GM12878 (cell line): ENCODE measurements around the gene ZNF624. TPM values are rescaled to one million over a fixed set of nuclear protein-coding genes. Genes with fewer than 3 reads are reported as not detected.

Source experiments
- ATAC-seq: fragments of 200-7000 bp; cut with Tn5 transposase; 3 replicates; pipeline ENCODE4 v1.9.1; 2020; ENCODE audit warnings: mild to moderate bottlenecking, moderate library complexity
- BruUV-seq: library from RNA; stranded (reverse); fragments of 400-500 nt; replicated peaks from 2 replicates; lab custom pipeline; 2021; lab: Mats Ljungman, UMichigan
- CTCF ChIA-PET: fragments of 300-600 bp; sonication (Branson Sonifier 250); formaldehyde crosslinking; extraction: SDS; loops from one replicate; lab custom pipeline; 2021; ENCODE audit warnings: inconsistent platforms; lab: Yijun Ruan, JAX
- POLR2A ChIA-PET: fragments of 350-600 bp; formaldehyde crosslinking; extraction: SDS; loops from one replicate; lab custom pipeline; 2021; ENCODE audit warnings: inconsistent platforms; lab: Charles Lee
- RAD21 ChIA-PET: fragments of 300-600 bp; sonication (Branson Sonifier 250); formaldehyde crosslinking; loops from one replicate; lab custom pipeline; 2023; ENCODE audit warnings: antibody characterized with exemption; ENCODE audit not compliant: unreplicated experiment; lab: Charles Lee
- SMC1A ChIA-PET: fragments of 300-600 bp; sonication (Branson Sonifier 250); formaldehyde crosslinking; loops from one replicate; lab custom pipeline; 2023; ENCODE audit not compliant: unreplicated experiment, uncharacterized antibody; lab: Charles Lee
- DNase-seq: peaks from one replicate; pipeline ENCODE4 v3.0.0-alpha.2; 2011; ENCODE audit warnings: low read depth, low spot score
- FAIRE-seq: peaks from 3 replicates; lab custom pipeline; 2011; peaks lifted over from hg19 to GRCh38; lab: Jason Lieb, UNC
- H2AFZ ChIP-seq: 2 replicates; pipeline ENCODE4 v1.6.0; 2011; ENCODE audit warnings: low read depth, low read length, control low read depth; ENCODE audit not compliant: control insufficient read depth
- H3K27ac ChIP-seq: 2 replicates; pipeline ENCODE4 v1.5.1; 2011; ENCODE audit warnings: control low read depth; ENCODE audit not compliant: control insufficient read depth, insufficient read depth
- H3K27me3 ChIP-seq, 2 experiments: replicated peaks in 1 of 2; 2 replicates each; pipeline versions ENCODE4 v1.6.0 to v1.6.1; 2011; ENCODE audit warnings: low read length in 1 of 2; ENCODE audit not compliant: control insufficient read depth in 2 of 2, insufficient read depth in 2 of 2
- H3K36me3 ChIP-seq, 2 experiments: 2 replicates each; pipeline ENCODE4 v1.5.1; 2011; ENCODE audit warnings: low read length in 1 of 2; ENCODE audit not compliant: control insufficient read depth in 2 of 2, insufficient read depth in 2 of 2
- H3K4me1 ChIP-seq: 2 replicates; pipeline ENCODE4 v1.6.1; 2011; ENCODE audit warnings: mild to moderate bottlenecking, low read length, moderate library complexity, mixed read lengths; ENCODE audit not compliant: control insufficient read depth, insufficient read depth
- H3K4me2 ChIP-seq: 2 replicates; pipeline ENCODE4 v1.6.0; 2011; ENCODE audit warnings: control low read depth; ENCODE audit not compliant: control insufficient read depth, insufficient read depth
- H3K4me3 ChIP-seq: fragments of 200-600 bp; sonication (generic); 2 replicates; pipeline ENCODE4 v1.5.1; 2016
- H3K79me2 ChIP-seq: 2 replicates; pipeline ENCODE4 v1.6.0; 2011; ENCODE audit warnings: low read length; ENCODE audit not compliant: control insufficient read depth, insufficient read depth
- H3K9ac ChIP-seq: 2 replicates; pipeline ENCODE4 v1.8.0; 2011; ENCODE audit warnings: low read length, control low read depth, mixed read lengths; ENCODE audit not compliant: control insufficient read depth, insufficient read depth
- H3K9me3 ChIP-seq: replicated peaks from 3 replicates; pipeline ENCODE4 v1.5.1; 2011; ENCODE audit warnings: mild to moderate bottlenecking, low read length; ENCODE audit not compliant: control insufficient read depth, insufficient read depth
- H4K20me1 ChIP-seq: 2 replicates; pipeline ENCODE4 v1.6.0; 2011; ENCODE audit not compliant: control insufficient read depth, insufficient read depth
- ETV6 ChIP-seq, 2 experiments: fragments of 450-650 bp in 1 of 2; IDR thresholded peaks in 1 of 2; conservative IDR thresholded peaks in 1 of 2; 2 replicates each; pipeline ENCODE4 v1.6.1; 2014; ENCODE audit warnings: antibody characterized with exemption in 1 of 2, borderline replicate concordance in 1 of 2, low read depth in 1 of 2, mild to moderate bottlenecking in 1 of 2, moderate library complexity in 1 of 2
- HDAC6 ChIP-seq: fragments of 200-600 bp; sonication (generic); IDR thresholded peaks from one replicate; pipeline ENCODE4 v1.8.0; 2017; ENCODE audit warnings: antibody characterized with exemption; ENCODE audit not compliant: unreplicated experiment
- IKZF1 ChIP-seq: fragments of 450-650 bp; conservative IDR thresholded peaks from 2 replicates; pipeline ENCODE4 v1.6.1; 2017; ENCODE audit warnings: antibody characterized with exemption, mild to moderate bottlenecking
- MEF2A ChIP-seq: IDR thresholded peaks from 2 replicates; pipeline ENCODE4 v1.6.1; 2011; ENCODE audit warnings: low read depth, mild to moderate bottlenecking, low read length, moderate library complexity; ENCODE audit not compliant: insufficient read depth
- NFYB ChIP-seq: IDR thresholded peaks from 2 replicates; pipeline ENCODE4 v1.6.1; 2011; ENCODE audit warnings: low read depth, mild to moderate bottlenecking, low read length, improper control_type of control experiment, moderate library complexity; ENCODE audit not compliant: insufficient read depth
- NR2C2 ChIP-seq: IDR thresholded peaks from 2 replicates; pipeline ENCODE4 v1.6.1; 2011; ENCODE audit warnings: borderline replicate concordance, low read depth; ENCODE audit not compliant: control insufficient read depth, insufficient read length
- POLR2AphosphoS5 ChIP-seq: IDR thresholded peaks from 2 replicates; pipeline ENCODE4 v1.6.1; 2011; ENCODE audit warnings: mild to moderate bottlenecking, low read length, inconsistent platforms
- SIX5 ChIP-seq: IDR thresholded peaks from 2 replicates; pipeline ENCODE4 v1.6.1; 2011; ENCODE audit warnings: mild to moderate bottlenecking, low read depth, low read length, moderate library complexity; ENCODE audit not compliant: severe bottlenecking
- SP1 ChIP-seq: IDR thresholded peaks from one replicate; pipeline ENCODE4 v1.6.1; 2011; ENCODE audit warnings: low read depth, low read length
- TAF1 ChIP-seq: IDR thresholded peaks from 2 replicates; pipeline ENCODE4 v1.6.1; 2011; ENCODE audit warnings: mild to moderate bottlenecking, low read depth, low read length, borderline replicate concordance
- TARDBP ChIP-seq: IDR thresholded peaks from 2 replicates; pipeline ENCODE4 v1.6.1; 2016; ENCODE audit warnings: borderline replicate concordance
- TCF3 ChIP-seq: IDR thresholded peaks from 2 replicates; pipeline ENCODE4 v1.6.1; 2012; ENCODE audit warnings: low read depth, mild to moderate bottlenecking, low read length, borderline replicate concordance; ENCODE audit not compliant: insufficient read depth
- WGBS: methylation state at CpG from one replicate; pipeline ENCODE4 v1.1.6; 2016; ENCODE audit warnings: low lambda C conversion rate; ENCODE audit not compliant: insufficient replicate concordance, insufficient coverage; ENCODE audit errors: missing lambda C conversion rate; 5-methylcytosine and 5-hydroxymethylcytosine counted together
- in situ Hi-C: fragments of 300-500 bp; cut with MboI; formaldehyde crosslinking; loops from 9 replicates; pipeline ENCODE4 v1.14.3; 2018; ENCODE audit warnings: mixed read lengths
- intact Hi-C: fragments of 100-400 bp; cut with micrococcal nuclease; formaldehyde crosslinking; loops from one replicate; pipeline ENCODE4 v1.14.2; 2022; ENCODE audit not compliant: unreplicated experiment
- polyA plus RNA-seq, 11 experiments: library from polyadenylated mRNA; depleted of rRNA in 4 of 11; unstranded in 6 of 11; stranded (reverse) in 5 of 11; fragments of >200 nt; fragmentation: Nextera tagmentation in 4 of 11; fragmentation: Illumina TruSeq in 1 of 11; extraction: Ambion mirVana in 4 of 11; extraction: Trizol in 1 of 11; gene quantifications; 1 replicate in 1 of 11; 2 replicates in 10 of 11; pipeline versions ENCODE4 v1.2.1 to v1.2.3, GENCODE V29; 2011 to 2016; ENCODE audit warnings: inconsistent platforms in 2 of 11, missing spikeins in 2 of 11, low read depth in 1 of 11
- total RNA-seq, 4 experiments: library from RNA; depleted of rRNA in 3 of 4; stranded (reverse); fragments of >200 nt in 3 of 4; fragmentation: Illumina TruSeq in 1 of 4; extraction: Trizol in 1 of 4; gene quantifications; 2 replicates each; pipeline versions ENCODE4 v1.2.1 to v1.2.3, GENCODE V29; 2013 to 2021
- TF ChIP-seq, protein P1 (sequence below), 3 experiments: IDR thresholded peaks in 2 of 3; conservative IDR thresholded peaks in 1 of 3; 2 replicates each; pipeline ENCODE4 v1.5.1; 2011; ENCODE audit warnings: low read depth in 3 of 3, low read length in 3 of 3, mild to moderate bottlenecking in 3 of 3, control low read depth in 2 of 3, moderate library complexity in 2 of 3, inconsistent platforms in 1 of 3, mixed read lengths in 1 of 3; ENCODE audit not compliant: control insufficient read depth in 2 of 3, insufficient read depth in 1 of 3; ENCODE audit errors: extremely low read depth in 1 of 3
- TF ChIP-seq, protein P2 (sequence below): fragments of 450-650 bp; IDR thresholded peaks from 2 replicates; pipeline ENCODE4 v1.6.1; 2016; ENCODE audit warnings: mild to moderate bottlenecking

The ZNF624 gene
- total and polyA plus RNA-seq, 10 of the 15 experiments (the other 5 are each of a cell fraction or from before 2014, with no cell fraction given): 0.50 to 3.5 (median 2.1) TPM

DNA sequence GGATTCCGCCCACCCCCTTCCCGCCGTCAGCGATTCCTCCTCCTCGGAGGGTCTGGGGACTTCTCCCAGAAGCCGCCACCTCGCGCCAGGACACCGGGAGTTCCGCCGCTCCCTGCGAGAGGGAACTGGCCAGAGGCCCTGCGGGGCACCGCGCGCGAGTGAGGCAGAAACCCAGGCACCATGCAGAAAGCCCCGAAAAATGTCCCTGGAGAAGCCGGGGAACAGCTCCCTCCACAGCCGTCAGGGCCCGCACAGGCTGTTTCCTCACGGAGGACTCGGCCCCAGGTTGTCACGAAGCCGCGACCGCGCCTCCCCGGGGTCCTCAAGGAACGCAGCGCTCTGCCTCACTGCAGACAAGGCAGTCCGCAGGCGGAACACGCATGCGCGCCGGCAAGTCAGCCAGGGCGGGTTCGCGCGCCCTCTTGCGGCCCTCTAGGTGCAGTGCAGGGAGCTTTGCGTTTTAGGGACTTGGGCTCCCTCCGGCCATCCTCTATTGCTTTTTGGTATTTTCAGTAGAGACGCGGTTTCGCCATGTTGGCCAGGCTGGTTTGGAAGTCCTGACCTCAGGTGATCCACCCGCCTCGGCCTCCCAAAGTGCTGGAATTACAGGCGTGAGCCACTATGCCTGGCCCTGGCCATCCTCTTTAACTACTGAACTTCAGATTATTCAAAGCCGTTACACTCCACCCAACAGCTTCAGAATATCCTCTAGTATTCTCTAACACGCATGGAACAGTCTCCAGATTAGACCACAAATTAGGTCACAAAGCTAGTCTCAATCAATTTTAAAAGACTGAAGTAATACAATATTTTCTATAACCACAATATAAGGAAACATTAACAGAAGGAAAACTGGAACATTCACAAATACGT, 64.3 kb downstream of the ZNF624 start (continued):
- TF ChIP-seq, protein P1, sequence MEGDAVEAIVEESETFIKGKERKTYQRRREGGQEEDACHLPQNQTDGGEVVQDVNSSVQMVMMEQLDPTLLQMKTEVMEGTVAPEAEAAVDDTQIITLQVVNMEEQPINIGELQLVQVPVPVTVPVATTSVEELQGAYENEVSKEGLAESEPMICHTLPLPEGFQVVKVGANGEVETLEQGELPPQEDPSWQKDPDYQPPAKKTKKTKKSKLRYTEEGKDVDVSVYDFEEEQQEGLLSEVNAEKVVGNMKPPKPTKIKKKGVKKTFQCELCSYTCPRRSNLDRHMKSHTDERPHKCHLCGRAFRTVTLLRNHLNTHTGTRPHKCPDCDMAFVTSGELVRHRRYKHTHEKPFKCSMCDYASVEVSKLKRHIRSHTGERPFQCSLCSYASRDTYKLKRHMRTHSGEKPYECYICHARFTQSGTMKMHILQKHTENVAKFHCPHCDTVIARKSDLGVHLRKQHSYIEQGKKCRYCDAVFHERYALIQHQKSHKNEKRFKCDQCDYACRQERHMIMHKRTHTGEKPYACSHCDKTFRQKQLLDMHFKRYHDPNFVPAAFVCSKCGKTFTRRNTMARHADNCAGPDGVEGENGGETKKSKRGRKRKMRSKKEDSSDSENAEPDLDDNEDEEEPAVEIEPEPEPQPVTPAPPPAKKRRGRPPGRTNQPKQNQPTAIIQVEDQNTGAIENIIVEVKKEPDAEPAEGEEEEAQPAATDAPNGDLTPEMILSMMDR (IDR thresholded peaks at IDR 0.05 in 2 of 3, conservative IDR thresholded peaks at IDR 0.05 in 1 of 3; ENCODE audit: control insufficient read depth in 2 of 3, extremely low read depth in 1 of 3, insufficient read depth in 1 of 3, low read depth in 3 of 3, low read length in 3 of 3): peak; percentile 95 to 99 (median 97)
- TF ChIP-seq TCF3: 0 out of 2 replicates have a peak, but pooled peaks have one; percentile 27

DNA sequence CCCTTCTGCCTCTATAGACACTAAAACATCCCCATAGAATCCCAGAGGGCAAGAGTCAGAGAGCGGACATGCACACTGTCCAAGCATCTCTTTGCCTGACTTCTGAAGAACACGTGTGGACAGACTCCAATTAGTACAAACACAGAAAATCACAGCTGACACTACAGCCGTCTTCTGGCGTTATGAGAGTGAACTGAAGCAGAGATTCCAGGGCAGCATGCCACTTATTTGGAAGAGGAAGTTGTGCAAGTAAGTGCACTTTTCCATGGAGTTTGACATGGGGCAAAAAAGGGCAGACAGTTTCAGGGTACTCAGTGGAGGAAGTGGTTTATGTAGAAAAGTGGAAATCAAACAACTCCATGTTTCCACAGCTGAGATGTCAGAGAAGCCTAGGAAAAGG, 67.9 kb downstream of the ZNF624 start:
- H2AFZ ChIP-seq: no peak overlapping the region
- SMC1A ChIA-PET: interaction anchor here (3.1 kb wide), 1 partner anchor 50 kb away, joined by 10 read pairs; no protein-coding TSS in a partner anchor
- no peaks in the 10 kb centered on the region for H3K79me2 ChIP-seq
- H3K36me3 ChIP-seq: no peaks in the 10 kb centered on the region
- in situ Hi-C loops: no loop called here
- peaks cover 6% of the 10 kb centered on the region; the same call in 2 of the 3 replicates for H3K9me3 ChIP-seq
- no peaks in the 10 kb centered on the region for H3K4me1 ChIP-seq
- peaks cover 0 to 2% of the 10 kb centered on the region in 2 experiments; a peak in 1 of 4 replicates for H3K27me3 ChIP-seq
- no peak overlapping the region for H3K4me3 ChIP-seq
- RAD21 ChIA-PET: no interaction called here
- POLR2A ChIA-PET: no interaction called here
- no peak for ATAC-seq
- CTCF ChIA-PET: interaction anchor here (1.9 to 2.9 kb wide), 2 partner anchors 8 to 49 kb away, joined by 4 to 18 read pairs; no protein-coding TSS in a partner anchor
- H3K4me2 ChIP-seq: no peak overlapping the region
- BruUV-seq: no TSS peak
- 42% methylated on average over 4 of the region's 4 CpGs for WGBS
- no peak for FAIRE-seq
- no peak for DNase-seq
- no peak overlapping the region for H3K9ac ChIP-seq
- no peaks in the 10 kb centered on the region for H4K20me1 ChIP-seq
- H3K27ac ChIP-seq: no peak overlapping the region
- intact Hi-C loops: loop anchor here (5.0 kb wide), 1 partner anchor 223 kb away; no protein-coding TSS in a partner anchor
- TF ChIP-seq TAF1: no peak
- TF ChIP-seq POLR2AphosphoS5: no peak
- TF ChIP-seq IKZF1: no peak
- no peak for TF ChIP-seq SP1
- TF ChIP-seq NFYB: no peak
- TF ChIP-seq, protein P2, sequence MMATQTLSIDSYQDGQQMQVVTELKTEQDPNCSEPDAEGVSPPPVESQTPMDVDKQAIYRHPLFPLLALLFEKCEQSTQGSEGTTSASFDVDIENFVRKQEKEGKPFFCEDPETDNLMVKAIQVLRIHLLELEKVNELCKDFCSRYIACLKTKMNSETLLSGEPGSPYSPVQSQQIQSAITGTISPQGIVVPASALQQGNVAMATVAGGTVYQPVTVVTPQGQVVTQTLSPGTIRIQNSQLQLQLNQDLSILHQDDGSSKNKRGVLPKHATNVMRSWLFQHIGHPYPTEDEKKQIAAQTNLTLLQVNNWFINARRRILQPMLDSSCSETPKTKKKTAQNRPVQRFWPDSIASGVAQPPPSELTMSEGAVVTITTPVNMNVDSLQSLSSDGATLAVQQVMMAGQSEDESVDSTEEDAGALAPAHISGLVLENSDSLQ: no peak
- no peak for TF ChIP-seq TARDBP
- TF ChIP-seq HDAC6: no peak
- TF ChIP-seq ETV6 (conservative IDR thresholded peaks at IDR 0.05 in 1 of 2, IDR thresholded peaks at IDR 0.05 in 1 of 2; ENCODE audit: borderline replicate concordance in 1 of 2, low read depth in 1 of 2): no peak
- no peak for TF ChIP-seq NR2C2
- no peak for TF ChIP-seq MEF2A
- TF ChIP-seq SIX5: no peak
